HCT116 (cell line): ENCODE measurements around the gene KRT6A. TPM values are rescaled to one million over a fixed set of nuclear protein-coding genes. Genes with fewer than 3 reads are reported as not detected.
A peak's percentile ranks its signal among the peaks of the same experiment; 100 is the strongest.
"Not testable (repeated sequence)": the region's sequence is repeated elsewhere in the genome, so short reads cannot be mapped to it uniquely, and the experiment has no call there.

ENCODE experiments used
- ATAC-seq: fragments of 200-7000 bp; cut with Tn5 transposase; 2 replicates; pipeline ENCODE4 v1.9.1; 2020; ENCODE audit warnings: mild to moderate bottlenecking, moderate library complexity
- BruUV-seq: library from RNA; stranded (reverse); fragments of 400-500 nt; replicated peaks from 2 replicates; lab custom pipeline; 2021; lab: Mats Ljungman, UMichigan
- CTCF ChIA-PET: fragments of 300-600 bp; sonication (Branson Sonifier 250); formaldehyde crosslinking; loops from one replicate; lab custom pipeline; 2021; ENCODE audit warnings: antibody characterized with exemption; lab: Charles Lee
- POLR2A ChIA-PET: fragments of 300-600, 350-600 bp; sonication (Branson Sonifier 250); formaldehyde crosslinking; loops from one replicate; lab custom pipeline; 2021; ENCODE audit warnings: antibody characterized with exemption; lab: Charles Lee
- RAD21 ChIA-PET, 2 experiments: fragments of 300-600 bp; sonication (Branson Sonifier 250); formaldehyde crosslinking; loops; one replicate each; lab custom pipeline; 2023; ENCODE audit warnings: low total read pairs in 2 of 2; ENCODE audit not compliant: uncharacterized antibody in 2 of 2, unreplicated experiment in 2 of 2, low non-redundant PET in 1 of 2; lab: Charles Lee
- DNase-seq: peaks from one replicate; pipeline ENCODE4 v3.0.0-alpha.2; 2010; ENCODE audit warnings: low read depth, low spot score
- H2AFZ ChIP-seq: fragments of 200-600 bp; shearing (Covaris generic), sonication (generic); 2 replicates; pipeline ENCODE4 v1.6.1; 2017; ENCODE audit warnings: low read depth, mixed run types, mixed read lengths, antibody characterized with exemption, low read length; ENCODE audit not compliant: poor library complexity, severe bottlenecking
- H3K27ac ChIP-seq: 2 replicates; pipeline ENCODE4 v1.5.1; 2012; ENCODE audit warnings: low read depth, low read length
- H3K27me3 ChIP-seq: fragments of 200-600 bp; sonication (generic); 2 replicates; pipeline ENCODE4 v1.6.1; 2016; ENCODE audit warnings: mixed run types, low read length, mixed read lengths; ENCODE audit not compliant: insufficient read depth
- H3K36me3 ChIP-seq, 2 experiments: fragments of 200-500 bp in 1 of 2; fragments of 200-600 bp in 1 of 2; sonication (Bioruptor generic) in 1 of 2; sonication (generic) in 1 of 2; 2 replicates each; pipeline versions ENCODE4 v1.5.1 to v1.6.1; 2014 to 2016; ENCODE audit warnings: low read length in 2 of 2, inconsistent platforms in 1 of 2, mixed read lengths in 1 of 2, mixed run types in 1 of 2; ENCODE audit not compliant: insufficient read depth in 2 of 2, control insufficient read depth in 1 of 2
- H3K4me1 ChIP-seq, 2 experiments: fragments of 200-600 bp in 1 of 2; sonication (generic) in 1 of 2; 2 replicates each; pipeline versions ENCODE4 v1.5.1 to v1.6.1; 2012 to 2017; ENCODE audit warnings: low read length in 2 of 2, inconsistent platforms in 1 of 2, mild to moderate bottlenecking in 1 of 2, mixed read lengths in 1 of 2, mixed run types in 1 of 2, moderate library complexity in 1 of 2; ENCODE audit not compliant: insufficient read depth in 2 of 2, control insufficient read depth in 1 of 2
- H3K4me2 ChIP-seq: fragments of 200-600 bp; sonication (generic); 2 replicates; pipeline ENCODE4 v1.6.1; 2017; ENCODE audit warnings: mixed run types, low read length, mixed read lengths
- H3K4me3 ChIP-seq, 2 experiments: fragments of 200-600 bp in 1 of 2; sonication (generic) in 1 of 2; replicated peaks in 1 of 2; 2 replicates each; pipeline ENCODE4 v1.5.1; 2011 to 2016; ENCODE audit warnings: low read length in 2 of 2, control low read depth in 1 of 2, low read depth in 1 of 2, mild to moderate bottlenecking in 1 of 2, mixed read lengths in 1 of 2, mixed run types in 1 of 2
- H3K79me2 ChIP-seq: fragments of 200-600 bp; sonication (generic); 2 replicates; pipeline ENCODE4 v1.6.1; 2017; ENCODE audit warnings: mild to moderate bottlenecking, mixed run types, low read length, moderate library complexity, mixed read lengths; ENCODE audit not compliant: insufficient read depth
- H3K9ac ChIP-seq: fragments of 200-600 bp; sonication (generic); 2 replicates; pipeline ENCODE4 v1.6.1; 2016; ENCODE audit warnings: low read length, mixed read lengths
- H3K9me2 ChIP-seq: fragments of 200-600 bp; sonication (generic), shearing (Covaris generic); 2 replicates; pipeline ENCODE4 v1.6.1; 2017; ENCODE audit warnings: mixed run types, mild to moderate bottlenecking, moderate library complexity; ENCODE audit not compliant: insufficient read depth
- H3K9me3 ChIP-seq, 2 experiments: fragments of 200-500 bp in 1 of 2; fragments of 200-600 bp in 1 of 2; sonication (Bioruptor generic) in 1 of 2; sonication (generic) in 1 of 2; 2 replicates each; pipeline ENCODE4 v1.6.1; 2014 to 2017; ENCODE audit warnings: low read length in 2 of 2, mixed read lengths in 2 of 2, inconsistent platforms in 1 of 2, low read depth in 1 of 2, mild to moderate bottlenecking in 1 of 2, mixed run types in 1 of 2, moderate library complexity in 1 of 2; ENCODE audit not compliant: control insufficient read depth in 1 of 2, insufficient read depth in 1 of 2
- H4K20me1 ChIP-seq: fragments of 200-600 bp; sonication (generic), shearing (Covaris generic); 2 replicates; pipeline ENCODE4 v1.6.1; 2017; ENCODE audit warnings: mixed run types, mild to moderate bottlenecking, moderate library complexity; ENCODE audit not compliant: insufficient read depth
- FOSL1 ChIP-seq: IDR thresholded peaks from 2 replicates; pipeline ENCODE4 v1.6.1; 2012; ENCODE audit warnings: low read depth
- MAX ChIP-seq: IDR thresholded peaks from 2 replicates; pipeline ENCODE4 v1.6.1; 2012
- intact Hi-C: fragments of 100-400 bp; cut with micrococcal nuclease; formaldehyde crosslinking; loops from 2 replicates; pipeline ENCODE4 v1.10.0; 2022
- total RNA-seq: library from RNA; stranded (reverse); gene quantifications from one replicate; pipeline ENCODE4 v1.2.1, GENCODE V29; 2021; ENCODE audit not compliant: unreplicated experiment

KRT6A gene
- total RNA-seq, 1 experiment from 2014 or later, result 0.66 TPM

GRCh38 chr12:52494100-52494499 is 1.0 kb upstream of the KRT6A start:
- H3K9ac ChIP-seq, result no peak overlapping the region
- ChIA-PET CTCF (interaction anchor here (0.8 kb wide), 2 partner anchors 13 to 98 kb away, joined by 3 read pairs; no protein-coding TSS in a partner anchor), RAD21 (no interaction called here), POLR2A (no interaction called here)
- H3K36me3 ChIP-seq, result no peaks in the 10 kb centered on the region
- no peaks in the 10 kb centered on the region for H3K27me3 ChIP-seq
- TF ChIP-seq MAX (no peak), FOSL1 (0 out of 2 replicates have a peak, but pooled peaks have one; percentile 18)
- DNase-seq (no peak), ATAC-seq (no peak)
- no peaks in the 10 kb centered on the region for H3K9me2 ChIP-seq
- no peak overlapping the region for H3K4me3 ChIP-seq
- no peak overlapping the region; the same call in 1 of the 2 replicates for H3K4me2 ChIP-seq
- intact Hi-C loops, result no loop called here
- BruUV-seq, result no TSS peak
- H3K4me1 ChIP-seq, result peaks cover 29 to 55% of the 10 kb centered on the region in 2 experiments
- H3K27ac ChIP-seq, result no peak overlapping the region
- H2AFZ ChIP-seq, result no peak overlapping the region
- no peaks in the 10 kb centered on the region for H3K79me2 ChIP-seq
- no peaks in the 10 kb centered on the region for H3K9me3 ChIP-seq
- H4K20me1 ChIP-seq, result no peaks in the 10 kb centered on the region

GRCh38 chr12:52492405-52492804 is 652 bp downstream of the KRT6A start:
- not testable (repeated sequence) for H3K27ac ChIP-seq

GRCh38 chr12:52491495-52491894 is 1.6 kb downstream of the KRT6A start:
- POLR2A ChIA-PET, H3K79me2 ChIP-seq, H2AFZ ChIP-seq, H3K36me3 ChIP-seq, H3K4me3 ChIP-seq, H4K20me1 ChIP-seq, intact Hi-C loops, CTCF ChIA-PET, BruUV-seq, DNase-seq, RAD21 ChIA-PET, H3K27ac ChIP-seq, H3K9me3 ChIP-seq, H3K27me3 ChIP-seq, H3K4me2 ChIP-seq, ATAC-seq, H3K9me2 ChIP-seq, H3K9ac ChIP-seq: not testable (repeated sequence)
- peaks cover 18 to 35% of the 10 kb centered on the region in 2 experiments for H3K4me1 ChIP-seq

More at GRCh38 chr12:52492405-52492804, 652 bp downstream of the KRT6A start:
- ATAC-seq, intact Hi-C loops, POLR2A ChIA-PET, H3K9ac ChIP-seq, RAD21 ChIA-PET, H4K20me1 ChIP-seq, H3K4me3 ChIP-seq, H3K9me3 ChIP-seq, H2AFZ ChIP-seq, BruUV-seq, DNase-seq, H3K79me2 ChIP-seq, H3K4me2 ChIP-seq, H3K9me2 ChIP-seq, H3K36me3 ChIP-seq, H3K27me3 ChIP-seq, CTCF ChIA-PET: not testable (repeated sequence)
- peaks cover 27 to 44% of the 10 kb centered on the region in 2 experiments for H3K4me1 ChIP-seq
